Measurements from ENCODE around the gene CDCP1. TPM values are rescaled to one million over a fixed set of nuclear protein-coding genes. Genes with fewer than 3 reads are reported as not detected.
A peak's percentile ranks its signal among the peaks of the same experiment; 100 is the strongest.
"Not testable (repeated sequence)": the region's sequence is repeated elsewhere in the genome, so short reads cannot be mapped to it uniquely, and the experiment has no call there.

CDCP1 gene
- total RNA-seq, 1 donor, result 32.8 TPM

GRCh38 chr3:45080824-45081223, 65.4 kb downstream of the CDCP1 start:
- DNase-seq (ENCODE audit: low read depth), result no peak
- TF ChIP-seq, protein P1, sequence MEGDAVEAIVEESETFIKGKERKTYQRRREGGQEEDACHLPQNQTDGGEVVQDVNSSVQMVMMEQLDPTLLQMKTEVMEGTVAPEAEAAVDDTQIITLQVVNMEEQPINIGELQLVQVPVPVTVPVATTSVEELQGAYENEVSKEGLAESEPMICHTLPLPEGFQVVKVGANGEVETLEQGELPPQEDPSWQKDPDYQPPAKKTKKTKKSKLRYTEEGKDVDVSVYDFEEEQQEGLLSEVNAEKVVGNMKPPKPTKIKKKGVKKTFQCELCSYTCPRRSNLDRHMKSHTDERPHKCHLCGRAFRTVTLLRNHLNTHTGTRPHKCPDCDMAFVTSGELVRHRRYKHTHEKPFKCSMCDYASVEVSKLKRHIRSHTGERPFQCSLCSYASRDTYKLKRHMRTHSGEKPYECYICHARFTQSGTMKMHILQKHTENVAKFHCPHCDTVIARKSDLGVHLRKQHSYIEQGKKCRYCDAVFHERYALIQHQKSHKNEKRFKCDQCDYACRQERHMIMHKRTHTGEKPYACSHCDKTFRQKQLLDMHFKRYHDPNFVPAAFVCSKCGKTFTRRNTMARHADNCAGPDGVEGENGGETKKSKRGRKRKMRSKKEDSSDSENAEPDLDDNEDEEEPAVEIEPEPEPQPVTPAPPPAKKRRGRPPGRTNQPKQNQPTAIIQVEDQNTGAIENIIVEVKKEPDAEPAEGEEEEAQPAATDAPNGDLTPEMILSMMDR (IDR thresholded peaks at IDR 0.05; ENCODE audit: insufficient read depth, low read length), result no peak
- no peak overlapping the region for H3K4me3 ChIP-seq (ENCODE audit: low read depth, low read length)

- DNase-seq (ENCODE audit: low read depth), result no peak
- H3K4me3 ChIP-seq (ENCODE audit: low read depth, low read length), result no peak overlapping the region
- TF ChIP-seq, protein P1 (IDR thresholded peaks at IDR 0.05; ENCODE audit: insufficient read depth, low read length), result no peak
These were observed 66.5 kb downstream of the CDCP1 start for GRCh38 chr3:45079715-45080114.

DNA sequence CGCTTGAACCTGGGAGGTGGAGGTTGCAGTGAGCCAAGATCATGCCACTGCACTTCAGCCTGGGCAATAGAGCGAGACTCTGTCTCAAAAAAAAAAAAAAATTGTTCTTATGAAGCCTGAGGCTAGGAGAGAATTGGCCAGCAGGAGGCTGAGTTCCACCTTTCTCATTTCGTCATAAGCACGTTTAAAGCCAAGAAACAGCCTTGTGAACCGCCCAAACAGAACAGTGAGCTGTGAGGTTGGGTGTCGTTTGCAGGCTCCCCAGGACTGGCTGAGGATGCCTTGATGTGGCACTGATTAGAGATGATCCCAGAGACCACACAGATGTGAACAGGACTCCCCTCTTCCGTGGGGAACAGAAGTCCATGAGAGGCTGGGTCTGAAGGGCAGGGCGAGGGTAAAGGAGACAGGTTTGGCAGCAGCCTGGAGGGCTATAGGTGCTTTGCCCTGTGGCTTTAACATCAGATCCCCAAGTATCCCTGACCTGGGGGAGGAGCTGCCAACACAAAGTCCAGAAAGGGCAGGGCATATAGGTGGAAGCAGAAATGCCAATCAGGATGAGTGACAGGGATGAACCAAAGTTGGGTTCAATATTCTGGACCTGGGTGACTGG, 67.2 kb downstream of the CDCP1 start:
- TF ChIP-seq, protein P1 (IDR thresholded peaks at IDR 0.05; ENCODE audit: insufficient read depth, low read length), result peak; percentile 45
- no peak overlapping the region for H3K4me3 ChIP-seq (ENCODE audit: low read depth, low read length)
- DNase-seq (ENCODE audit: low read depth), result peak; percentile 70

- H3K4me3 ChIP-seq (ENCODE audit: low read depth, low read length); DNase-seq (ENCODE audit: low read depth): not testable (repeated sequence)
These were observed 67.9 kb downstream of the CDCP1 start for GRCh38 chr3:45078256-45078655.

- TF ChIP-seq, protein P1 (IDR thresholded peaks at IDR 0.05; ENCODE audit: insufficient read depth, low read length), result no peak
- no peak overlapping the region for H3K4me3 ChIP-seq (ENCODE audit: low read depth, low read length)
- no peak for DNase-seq (ENCODE audit: low read depth)
These were observed 70.2 kb downstream of the CDCP1 start for GRCh38 chr3:45075821-45076625.

DNA sequence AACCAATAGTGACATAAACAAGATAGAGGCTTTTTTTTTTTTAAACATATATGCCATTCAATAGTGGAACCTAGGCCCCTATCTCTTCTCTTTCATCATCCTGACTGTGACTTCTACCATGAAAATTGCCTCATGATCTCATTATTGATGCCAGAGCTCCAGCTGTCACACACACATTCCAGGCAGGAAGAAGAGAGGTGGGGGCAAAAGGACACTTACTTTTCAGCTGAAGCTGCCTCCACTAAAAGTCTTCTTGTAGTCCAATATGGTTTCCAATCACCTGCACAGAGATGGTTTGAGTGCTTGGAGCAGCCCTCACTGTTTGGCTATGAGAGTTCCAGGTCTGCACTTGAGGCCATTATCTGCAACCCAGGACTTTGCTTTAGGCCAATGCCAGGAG, 75.1 kb downstream of the CDCP1 start:
- no peak for DNase-seq (ENCODE audit: low read depth)
- TF ChIP-seq, protein P1 (IDR thresholded peaks at IDR 0.05; ENCODE audit: insufficient read depth, low read length), result no peak
- H3K4me3 ChIP-seq (ENCODE audit: low read depth, low read length), result no peak overlapping the region

DNA sequence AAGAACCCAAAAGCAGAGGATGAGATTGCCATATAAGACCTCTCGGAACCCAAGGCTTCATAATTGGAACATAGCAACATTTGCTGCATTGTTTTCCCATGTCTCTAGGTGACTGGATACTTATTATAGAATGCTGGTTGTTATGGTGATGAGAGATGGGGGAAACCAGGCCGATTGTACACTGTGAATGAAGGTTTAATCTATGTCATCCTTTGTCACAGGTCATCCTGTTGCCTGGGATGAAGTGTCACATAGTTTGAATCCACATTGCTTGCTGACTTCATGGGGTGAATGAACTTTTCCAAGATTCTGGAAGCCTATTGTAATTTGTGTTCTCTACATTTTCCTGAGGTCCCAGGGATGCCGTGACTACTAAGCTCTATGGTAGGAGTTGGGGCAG, 78.2 kb downstream of the CDCP1 start:
- H3K4me3 ChIP-seq (ENCODE audit: low read depth, low read length), result no peak overlapping the region
- TF ChIP-seq, protein P1 (IDR thresholded peaks at IDR 0.05; ENCODE audit: insufficient read depth, low read length), result no peak
- DNase-seq (ENCODE audit: low read depth), result no peak

Measured in fibroblast of the aortic adventitia (primary cell).